HG03460 (cell line): ENCODE results near the gene AMDHD2.

Source experiments
- ATAC-seq: cut with Tn5 transposase; IDR thresholded peaks from one replicate; pipeline ENCODE4 v1.9.1; 2021; ENCODE audit not compliant: unreplicated experiment

AMDHD2 gene

GRCh38 chr16:2498531-2499253, 21.5 kb upstream of the AMDHD2 start:
- no peak for ATAC-seq

- ATAC-seq, result no peak
Observed at GRCh38 chr16:2499454-2499853, 20.7 kb upstream of the AMDHD2 start.

GRCh38 chr16:2499890-2500429, 20.2 kb upstream of the AMDHD2 start:
- no peak for ATAC-seq

- no peak for ATAC-seq
Observed at GRCh38 chr16:2500430-2500917, 19.7 kb upstream of the AMDHD2 start.

GRCh38 chr16:2500918-2501750, 19.0 kb upstream of the AMDHD2 start:
- ATAC-seq, result peak; percentile 64

GRCh38 chr16:2501946-2502895, 17.9 kb upstream of the AMDHD2 start:
- no peak for ATAC-seq

- no peak for ATAC-seq
Observed at GRCh38 chr16:2505695-2506094, 14.5 kb upstream of the AMDHD2 start.

GRCh38 chr16:2507052-2507659, 13.0 kb upstream of the AMDHD2 start:
- no peak for ATAC-seq

- ATAC-seq, result no peak
Observed at GRCh38 chr16:2507665-2508064, 12.5 kb upstream of the AMDHD2 start.

- ATAC-seq, result no peak
Observed at GRCh38 chr16:2508722-2509400, 11.3 kb upstream of the AMDHD2 start.

GRCh38 chr16:2511128-2511800, 8.9 kb upstream of the AMDHD2 start:
- no peak for ATAC-seq

GRCh38 chr16:2511996-2512734, 8.0 kb upstream of the AMDHD2 start:
- ATAC-seq, result no peak

GRCh38 chr16:2512735-2513404, 7.3 kb upstream of the AMDHD2 start:
- ATAC-seq, result no peak

- peak; percentile 55 for ATAC-seq
Observed at GRCh38 chr16:2513405-2514332, 6.5 kb upstream of the AMDHD2 start, which contains the start of gene ATP6V0C. ATP6V0C (plus strand) TSS chr16:2513952; CDS start chr16:2514104, 152 bp downstream.

- ATAC-seq, result no peak
Observed at GRCh38 chr16:2514333-2515179, 5.6 kb upstream of the AMDHD2 start.
